PFSK-1 (cell line): ENCODE data around the gene DYRK1A.

Experiments
- FOXP2 ChIP-seq: optimal IDR thresholded peaks from 2 replicates; pipeline ENCODE3; 2011; ENCODE audit warnings: borderline replicate concordance, control low read depth, inconsistent platforms; ENCODE audit not compliant: insufficient read depth; ENCODE audit errors: extremely low read length, extremely low read depth
- POLR2AphosphoS5 ChIP-seq: IDR thresholded peaks from 2 replicates; pipeline ENCODE4 v1.6.1; 2012; ENCODE audit warnings: low read depth, mild to moderate bottlenecking, control low read depth, low read length, moderate library complexity
- REST ChIP-seq, 2 experiments: IDR thresholded peaks; 2 replicates each; pipeline versions ENCODE4 v1.6.1 to v1.8.0; 2011 to 2012; ENCODE audit warnings: low read depth in 2 of 2, low read length in 2 of 2, control low read depth in 1 of 2, inconsistent platforms in 1 of 2, mild to moderate bottlenecking in 1 of 2, moderate library complexity in 1 of 2; ENCODE audit not compliant: insufficient read depth in 1 of 2
- SIN3A ChIP-seq: IDR thresholded peaks from 2 replicates; pipeline ENCODE4 v1.6.1; 2012; ENCODE audit warnings: mild to moderate bottlenecking, low read length, moderate library complexity, borderline replicate concordance; ENCODE audit not compliant: insufficient read depth
- TAF1 ChIP-seq: IDR thresholded peaks from 2 replicates; pipeline ENCODE4 v1.6.1; 2012; ENCODE audit warnings: low read length, control low read depth, borderline replicate concordance; ENCODE audit not compliant: insufficient read depth

DYRK1A gene

DNA sequence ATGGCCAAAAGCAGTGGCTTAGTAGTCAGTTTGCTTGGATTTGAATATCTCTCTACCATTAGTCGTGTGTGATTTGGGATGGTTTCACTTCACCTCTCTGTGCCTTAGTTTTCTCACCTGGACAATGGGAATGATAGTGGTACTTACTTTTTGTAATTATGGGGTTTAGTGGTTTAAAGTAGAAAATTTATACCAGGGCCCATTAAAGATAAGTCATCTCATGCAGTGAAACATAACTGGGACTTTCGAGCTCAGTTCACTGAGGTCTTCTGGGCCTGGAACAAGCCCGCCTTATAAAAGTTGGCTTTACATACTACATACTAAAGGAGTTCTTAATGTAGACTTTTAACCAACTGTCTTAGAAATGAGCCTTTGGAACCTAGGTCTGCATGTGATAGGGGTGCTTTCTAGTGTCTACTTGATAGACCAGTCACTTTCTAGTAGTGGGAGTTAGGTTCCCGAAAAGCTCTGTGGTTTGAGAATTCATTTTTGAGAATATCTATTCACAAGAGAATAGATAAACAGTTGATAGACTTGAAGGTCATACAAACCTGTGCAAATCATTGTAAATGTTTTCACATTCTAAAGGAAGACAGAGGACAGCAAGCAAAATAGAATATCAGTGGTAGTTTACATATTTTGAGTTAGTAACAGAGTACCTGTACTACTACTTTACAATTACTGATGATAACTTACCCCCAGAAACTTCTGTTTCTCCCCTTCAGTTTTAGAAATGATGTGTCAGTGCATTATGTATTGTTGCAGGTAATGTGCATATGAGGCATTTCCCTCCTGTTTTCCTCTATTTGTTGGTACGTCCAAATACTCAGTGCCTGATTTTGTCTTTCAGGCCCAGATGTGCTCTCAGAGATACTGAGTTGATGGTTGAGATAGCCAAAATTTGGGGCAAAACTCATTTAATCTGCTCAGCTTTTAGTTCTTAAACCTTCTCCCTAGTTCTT is 48.0 kb downstream of the DYRK1A start:
- TF ChIP-seq SIN3A: no peak
- TF ChIP-seq REST (IDR thresholded peaks at IDR 0.05; ENCODE audit: insufficient read depth in 1 of 2, low read depth in 2 of 2, low read length in 2 of 2): no peak
- no peak for TF ChIP-seq TAF1
- TF ChIP-seq FOXP2: no peak
- no peak for TF ChIP-seq POLR2AphosphoS5

- TF ChIP-seq SIN3A (no peak), REST (IDR thresholded peaks at IDR 0.05; ENCODE audit: insufficient read depth in 1 of 2, low read depth in 2 of 2, low read length in 2 of 2) (no peak), FOXP2 (no peak), POLR2AphosphoS5 (no peak), TAF1 (no peak)
These were observed 49.4 kb downstream of the DYRK1A start for GRCh38 chr21:37415939-37416338.

GRCh38 chr21:37416914-37417313 is 50.3 kb downstream of the DYRK1A start:
- TF ChIP-seq FOXP2: no peak
- TF ChIP-seq REST (IDR thresholded peaks at IDR 0.05; ENCODE audit: insufficient read depth in 1 of 2, low read depth in 2 of 2, low read length in 2 of 2): no peak

DNA sequence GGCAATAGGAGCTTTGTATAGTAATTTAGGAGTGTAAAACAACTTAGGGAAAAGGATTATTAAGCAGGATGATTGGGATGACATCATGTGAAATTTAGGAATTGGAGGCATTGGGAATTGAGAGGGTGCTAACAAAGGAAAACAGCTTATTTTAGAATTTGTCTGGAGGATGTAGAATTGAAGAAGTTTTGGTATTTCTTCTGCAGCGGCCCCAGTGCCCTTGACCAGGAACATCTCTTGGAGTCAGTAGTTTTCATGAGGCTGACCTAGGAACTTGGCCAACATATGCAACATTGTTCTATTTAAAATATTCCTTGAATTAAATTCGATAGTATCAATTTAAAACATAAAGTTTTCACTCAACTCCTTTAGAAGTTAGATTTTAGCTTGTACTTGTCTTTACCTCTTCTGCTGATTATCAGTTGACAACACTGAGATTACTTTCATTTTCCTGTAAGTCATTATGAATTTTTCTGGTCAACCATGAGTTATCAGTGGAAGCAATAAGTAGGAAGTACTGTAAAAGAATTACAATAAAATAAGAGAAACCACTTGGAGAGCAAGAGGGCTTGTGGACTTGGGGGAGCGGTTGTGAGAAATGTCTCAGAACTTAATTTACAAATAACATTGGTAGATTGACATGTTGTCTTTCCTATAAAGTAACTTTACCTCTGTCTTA is 52.8 kb downstream of the DYRK1A start:
- TF ChIP-seq SIN3A (no peak), FOXP2 (no peak), TAF1 (no peak), REST (IDR thresholded peaks at IDR 0.05; ENCODE audit: insufficient read depth in 1 of 2, low read depth in 2 of 2, low read length in 2 of 2) (no peak), POLR2AphosphoS5 (no peak)
